DMS79 treated with DMSO at 0.1 percent for 48 hours (cell line): ENCODE measurements around the gene SMIM7.
"Not testable (repeated sequence)": the region's sequence is repeated elsewhere in the genome, so short reads cannot be mapped to it uniquely, and the experiment has no call there.

Experiments used
- DNase-seq: peaks from one replicate; lab custom pipeline; 2025; lab: John Stamatoyannopoulos, UW

SMIM7 gene

DNA sequence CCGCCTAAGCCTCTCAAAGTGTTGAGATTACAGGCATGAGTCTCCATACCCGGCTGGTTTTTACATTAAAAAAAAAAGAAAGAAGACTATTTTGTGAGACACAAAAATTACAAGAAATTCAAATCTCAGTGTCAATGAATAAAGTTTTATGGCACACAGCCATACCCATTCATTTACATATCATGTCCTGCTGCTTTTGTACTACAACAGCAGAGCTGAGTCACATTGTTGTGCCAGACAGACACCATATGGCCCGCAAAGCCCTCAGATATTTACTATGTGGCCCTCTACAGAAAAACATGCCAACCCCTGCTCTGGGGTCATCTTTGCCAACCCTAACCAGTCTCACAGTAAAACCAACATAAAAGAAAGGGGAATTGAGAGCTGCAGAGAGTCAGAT, 5.3 kb downstream of the SMIM7 start:
- no peak for DNase-seq

DNA sequence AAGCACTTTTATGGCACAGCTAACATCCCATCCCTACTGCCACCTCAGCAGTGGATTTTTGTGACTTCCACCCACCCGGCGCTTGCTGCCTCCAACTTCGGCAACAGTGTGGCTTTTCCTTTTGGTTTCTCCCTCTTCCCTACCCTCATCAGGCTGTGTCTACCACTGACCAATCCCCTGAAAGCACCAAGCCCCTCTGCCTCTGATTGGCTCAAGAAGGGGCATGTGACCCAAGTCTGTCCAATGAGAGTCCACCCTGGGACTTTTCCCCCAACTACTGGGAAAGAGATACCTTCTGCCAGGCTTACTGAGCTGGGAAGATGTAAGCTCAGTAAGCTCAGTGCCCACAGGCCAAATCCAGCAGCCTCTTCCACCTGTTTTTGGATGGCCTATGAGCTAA, 5.8 kb downstream of the SMIM7 start:
- no peak for DNase-seq

DNA sequence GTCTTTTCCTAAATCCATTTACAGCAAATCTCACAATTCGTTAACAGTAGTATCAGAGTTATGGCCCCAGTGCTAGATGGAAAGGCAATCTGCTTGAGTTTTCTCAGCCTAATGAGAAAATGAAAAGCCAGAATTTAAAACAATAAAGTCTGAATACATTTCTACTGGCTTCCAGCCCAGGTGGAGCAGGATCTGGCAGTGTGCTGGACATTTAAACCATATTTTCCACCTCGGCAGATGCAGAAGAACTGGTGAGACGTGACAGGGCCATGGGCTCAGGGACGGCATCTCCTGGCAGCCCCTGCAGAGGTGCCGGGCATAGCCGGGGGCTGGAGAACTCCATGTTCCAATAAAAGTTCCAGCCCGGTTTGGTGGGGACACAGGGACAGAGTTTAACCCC, 7.1 kb downstream of the SMIM7 start:
- no peak for DNase-seq

DNA sequence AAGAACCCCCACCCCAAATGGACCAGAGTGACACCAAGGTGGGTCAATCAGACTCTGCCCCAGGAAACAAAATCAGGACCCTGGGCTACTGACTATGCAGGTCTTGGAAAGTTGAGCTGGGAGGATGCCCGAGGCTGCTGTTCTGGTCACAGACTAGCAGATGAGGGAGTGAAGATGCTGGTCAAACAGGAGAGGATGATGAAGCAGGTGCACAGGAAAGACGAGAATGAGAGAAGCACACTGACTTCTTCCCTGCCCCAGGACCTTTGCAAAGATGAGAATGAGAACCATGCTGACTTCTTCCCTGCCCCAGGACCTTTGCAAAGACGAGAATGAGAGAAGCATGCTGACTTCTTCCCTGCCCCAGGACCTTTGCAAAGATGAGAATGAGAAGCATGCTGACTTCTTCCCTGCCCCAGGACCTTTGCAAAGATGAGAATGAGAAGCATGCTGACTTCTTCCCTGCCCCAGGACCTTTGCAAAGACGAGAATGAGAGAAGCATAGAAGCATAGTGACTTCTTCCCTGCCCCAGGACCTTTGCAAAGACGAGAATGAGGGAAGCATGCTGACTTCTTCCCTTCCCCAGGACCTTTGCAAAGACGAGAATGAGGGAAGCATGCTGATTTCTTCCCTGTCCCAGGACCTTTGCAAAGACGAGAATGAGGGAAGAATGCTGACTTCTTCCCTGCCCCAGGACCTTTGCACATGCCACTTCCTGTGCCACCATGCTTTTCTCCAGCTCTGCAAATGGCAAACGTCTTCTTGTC, 8.3 kb downstream of the SMIM7 start:
- not testable (repeated sequence) for DNase-seq

DNA sequence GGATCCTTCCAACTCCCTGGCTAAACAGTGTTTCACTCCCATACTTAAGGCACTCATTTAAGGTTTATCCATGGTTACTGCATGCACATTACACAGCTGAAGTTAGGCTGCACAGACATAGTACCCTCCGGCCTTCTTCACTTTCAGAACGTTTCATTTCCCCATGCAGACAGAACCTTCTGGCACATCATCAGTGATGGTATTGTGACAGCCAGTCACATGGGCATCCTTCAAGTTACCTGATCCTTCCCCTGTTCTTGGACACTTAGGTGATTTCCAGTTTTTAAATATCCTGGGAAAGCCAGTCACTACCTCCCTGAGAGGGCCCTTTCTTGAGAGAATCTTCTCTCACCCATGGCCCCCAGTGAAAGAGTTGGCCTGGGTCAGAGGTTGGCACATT, 9.1 kb downstream of the SMIM7 start:
- no peak for DNase-seq

DNA sequence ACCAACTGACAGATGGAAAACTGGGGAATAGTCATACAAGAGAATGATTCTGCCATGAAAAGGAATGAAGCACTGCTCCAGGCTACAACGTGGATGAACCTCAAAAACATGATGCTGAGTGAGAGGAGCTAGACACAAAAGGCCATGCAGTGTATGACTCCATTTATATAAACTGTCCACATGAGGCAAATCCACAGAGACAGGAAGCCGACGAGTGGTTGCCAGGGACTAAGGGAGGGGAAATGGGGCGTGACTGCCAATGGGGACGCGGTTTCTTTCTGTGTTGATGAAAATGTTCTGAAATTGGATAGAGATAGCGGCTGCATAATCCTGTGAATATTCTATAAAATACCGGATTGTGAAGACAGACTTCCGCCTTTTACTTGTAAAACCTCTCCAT, 10.2 kb downstream of the SMIM7 start:
- DNase-seq: peak; percentile 66

DNA sequence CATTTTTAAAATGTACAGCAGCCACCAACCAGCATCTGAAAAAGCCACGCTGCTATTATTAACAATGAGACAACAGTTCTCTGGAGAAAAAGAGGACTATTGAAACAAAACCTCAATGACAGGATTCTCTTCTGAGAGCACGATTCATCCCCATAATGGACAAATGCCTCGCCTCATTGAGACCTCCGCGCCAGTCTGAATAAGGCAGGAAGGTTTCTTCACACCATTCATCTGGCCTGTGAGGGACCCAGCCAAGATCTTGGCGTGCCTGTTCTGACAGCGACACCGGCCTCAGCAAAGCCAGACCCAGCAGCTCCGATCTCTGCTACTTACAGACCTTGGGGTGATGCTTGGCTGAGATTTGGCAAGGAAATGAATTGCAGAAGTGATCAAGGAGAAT, 14.8 kb downstream of the SMIM7 start:
- DNase-seq: no peak

DNA sequence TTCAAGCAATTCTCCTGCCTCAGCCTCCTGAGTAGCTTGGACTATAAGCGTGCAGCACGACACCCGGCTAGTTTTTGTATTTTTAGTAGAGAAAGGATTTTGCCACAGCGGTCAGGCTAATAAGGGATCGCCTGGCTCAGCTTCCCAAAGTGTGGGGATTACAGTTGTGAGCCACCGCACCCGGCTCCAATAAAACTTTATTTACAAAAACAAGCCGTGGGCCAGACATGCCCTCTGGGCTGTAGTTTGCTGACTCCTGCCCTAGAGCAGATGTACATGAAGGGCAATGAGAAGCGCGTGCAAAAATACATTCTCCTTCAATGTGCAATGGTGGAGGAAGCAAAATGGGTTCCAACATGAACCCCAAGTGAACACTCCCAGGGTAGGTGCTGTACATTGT, 18.2 kb downstream of the SMIM7 start:
- no peak for DNase-seq

DNA sequence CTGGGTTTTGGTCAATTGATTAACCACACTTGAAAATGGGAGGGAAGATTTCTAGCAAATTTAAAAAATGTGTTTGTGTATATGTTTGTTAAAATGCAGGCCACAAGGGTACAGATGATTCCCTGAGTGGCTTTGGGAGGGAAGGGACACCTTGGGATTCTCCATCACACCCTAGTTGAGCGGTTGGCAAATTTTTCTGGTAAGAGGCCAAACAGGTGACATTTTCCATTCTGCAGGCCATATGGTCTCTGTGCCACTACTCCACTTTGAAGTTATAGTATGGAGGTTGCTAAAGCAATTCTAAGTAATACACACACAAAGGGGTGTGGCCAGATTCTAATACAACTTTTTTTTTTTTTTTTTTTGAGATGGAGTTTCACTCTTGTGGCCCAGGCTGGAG, 19.0 kb downstream of the SMIM7 start:
- DNase-seq: no peak

DNA sequence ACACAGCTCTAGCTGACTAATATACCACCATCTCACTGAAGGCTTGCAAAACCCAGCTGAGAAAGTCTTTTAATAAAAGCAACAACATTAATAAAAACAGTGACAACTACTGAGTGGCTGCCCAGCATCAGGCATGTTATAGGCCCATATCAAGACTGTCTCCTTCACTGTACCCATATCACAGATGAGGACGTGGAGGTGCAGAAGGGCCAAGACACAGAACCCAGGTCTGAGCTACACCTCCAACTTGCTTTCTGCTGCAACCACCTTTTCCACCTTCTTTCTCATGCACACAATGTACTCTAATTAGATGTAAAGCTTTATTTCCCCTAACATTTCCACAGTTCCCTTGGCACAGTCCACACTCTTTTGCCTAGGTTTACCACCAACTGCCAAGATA, 21.3 kb downstream of the SMIM7 start:
- DNase-seq: no peak

DNA sequence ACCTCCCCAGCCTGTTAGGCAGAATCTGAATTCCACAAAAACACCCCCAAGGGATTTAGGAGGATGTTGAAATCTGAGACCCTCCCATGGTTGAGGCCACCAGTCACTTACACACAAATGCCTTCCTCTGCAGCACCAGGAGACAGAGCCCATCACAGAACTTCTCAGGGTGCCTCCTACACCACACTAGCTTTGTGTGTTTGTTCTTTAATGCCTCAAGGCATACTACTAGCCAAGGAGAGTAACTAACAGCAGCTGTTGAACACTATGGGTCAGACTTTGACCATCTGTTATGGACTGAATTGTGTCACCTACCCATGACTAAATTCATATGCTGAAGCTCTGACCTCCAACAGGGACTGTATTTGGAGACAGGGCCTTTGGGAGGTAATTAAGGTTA, 22.4 kb downstream of the SMIM7 start:
- DNase-seq: no peak

DNA sequence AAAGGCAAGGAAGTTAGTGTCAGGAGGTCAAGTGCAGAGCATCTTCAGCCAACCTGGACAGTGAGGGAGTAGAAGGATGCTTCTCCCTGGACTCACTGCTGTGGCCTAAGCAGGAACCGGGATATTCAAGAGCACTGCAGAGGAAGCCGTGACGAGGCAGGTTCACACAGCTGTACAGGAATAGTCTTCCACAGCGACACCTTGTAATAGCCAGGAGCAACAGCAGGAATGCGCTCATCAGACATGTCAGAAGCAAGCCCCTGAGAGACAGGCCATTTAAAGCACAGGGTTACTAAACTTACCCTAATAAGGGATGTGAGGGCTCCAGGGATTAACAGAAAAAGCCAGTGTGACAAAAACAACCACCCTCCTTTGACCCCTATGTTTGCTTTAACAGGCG, 28.5 kb downstream of the SMIM7 start:
- DNase-seq: no peak

DNA sequence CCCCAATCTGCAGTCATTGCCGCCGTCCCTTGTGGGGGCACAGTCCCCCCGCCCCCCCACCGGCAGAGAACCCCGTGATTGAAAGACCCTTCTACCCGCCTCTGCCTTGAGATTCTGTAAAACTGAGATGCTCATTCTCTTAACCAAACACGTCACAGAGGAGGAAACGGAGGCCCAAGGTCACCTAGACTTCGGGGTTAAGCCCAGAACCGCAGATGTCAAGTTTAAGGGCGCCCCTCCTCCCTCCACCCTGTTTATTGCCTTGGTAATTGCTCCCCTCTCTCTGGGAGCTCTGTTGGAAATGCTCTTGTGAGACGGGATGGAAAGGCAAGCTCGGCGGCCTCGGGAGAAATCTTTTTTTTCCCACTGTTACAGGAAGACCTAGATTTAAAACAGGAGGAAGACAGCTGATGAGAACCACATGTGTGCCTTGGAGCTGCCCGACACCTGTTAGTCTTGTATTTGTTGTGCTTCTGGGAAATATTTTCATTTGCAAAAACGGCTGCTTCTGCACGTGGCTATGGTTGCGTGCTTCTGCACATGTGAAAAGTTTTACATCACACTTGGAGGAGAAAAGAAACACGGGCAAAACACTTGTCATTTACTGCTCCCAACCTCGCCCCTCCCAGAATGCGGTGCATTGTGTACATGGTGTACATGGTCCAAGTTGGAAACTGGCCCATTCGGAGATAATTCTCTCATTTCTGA, 30.8 kb downstream of the SMIM7 start:
- no peak for DNase-seq

DNA sequence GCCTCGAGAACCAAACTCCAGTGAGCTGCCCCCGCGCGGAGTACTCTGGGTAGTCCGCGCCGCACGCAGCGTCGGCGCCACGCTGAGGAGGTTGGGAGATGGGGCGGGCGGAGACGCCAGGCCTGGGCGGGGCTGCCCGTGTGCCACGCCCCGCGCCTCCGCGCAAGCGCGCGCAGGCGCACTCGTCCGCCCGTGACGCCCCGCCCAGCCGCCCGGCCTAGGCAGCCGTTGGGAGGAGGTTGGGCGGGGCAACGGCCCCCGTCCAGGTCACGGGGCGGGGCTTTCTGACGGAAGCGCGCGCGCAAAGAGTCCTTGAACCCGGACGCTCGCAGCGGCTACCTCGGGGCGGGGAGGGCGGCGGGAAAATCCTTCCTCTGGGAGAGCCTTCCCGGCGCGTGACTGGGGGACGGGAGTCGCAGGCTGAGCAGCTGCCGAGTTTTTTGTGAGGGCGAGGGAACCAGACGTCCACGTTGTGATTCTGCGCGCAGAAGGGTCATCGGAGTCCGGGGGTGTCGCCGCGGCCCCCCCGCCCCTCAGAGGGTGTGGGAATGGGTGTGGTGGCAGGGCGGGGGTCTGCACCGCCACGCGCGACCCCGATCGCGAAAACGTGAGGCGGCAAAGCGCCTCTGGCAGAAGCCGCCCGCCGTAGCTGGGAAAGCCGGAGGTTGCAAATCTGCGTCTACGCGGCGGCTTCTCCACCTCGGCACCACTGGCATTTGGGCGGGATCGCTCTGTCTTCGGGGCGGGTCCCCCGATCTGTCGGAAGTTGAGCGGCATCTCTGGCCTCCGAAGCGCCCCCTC, 31.6 kb downstream of the SMIM7 start, which contains the start of gene MED26:
Gene MED26, minus strand, starts transcription at position 22 of the 801 bp plus-strand sequence. CDS start 261 bp downstream, outside the sequence.
- peak; percentile 88 for DNase-seq

DNA sequence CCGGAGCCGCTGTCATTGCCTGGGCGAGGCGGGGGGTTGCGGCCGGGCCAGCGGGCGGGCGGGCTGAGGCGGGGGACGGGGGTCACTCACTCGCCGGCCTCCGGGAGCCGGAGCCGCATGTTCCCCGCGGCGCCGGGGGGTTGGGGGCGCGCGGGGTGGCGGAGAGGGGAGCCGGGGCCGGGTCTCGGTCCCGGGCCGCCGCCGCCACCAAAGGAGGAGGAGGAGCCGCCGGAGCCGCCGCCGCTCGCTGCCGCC, 32.1 kb downstream of the SMIM7 start:
- DNase-seq: no peak

DNA sequence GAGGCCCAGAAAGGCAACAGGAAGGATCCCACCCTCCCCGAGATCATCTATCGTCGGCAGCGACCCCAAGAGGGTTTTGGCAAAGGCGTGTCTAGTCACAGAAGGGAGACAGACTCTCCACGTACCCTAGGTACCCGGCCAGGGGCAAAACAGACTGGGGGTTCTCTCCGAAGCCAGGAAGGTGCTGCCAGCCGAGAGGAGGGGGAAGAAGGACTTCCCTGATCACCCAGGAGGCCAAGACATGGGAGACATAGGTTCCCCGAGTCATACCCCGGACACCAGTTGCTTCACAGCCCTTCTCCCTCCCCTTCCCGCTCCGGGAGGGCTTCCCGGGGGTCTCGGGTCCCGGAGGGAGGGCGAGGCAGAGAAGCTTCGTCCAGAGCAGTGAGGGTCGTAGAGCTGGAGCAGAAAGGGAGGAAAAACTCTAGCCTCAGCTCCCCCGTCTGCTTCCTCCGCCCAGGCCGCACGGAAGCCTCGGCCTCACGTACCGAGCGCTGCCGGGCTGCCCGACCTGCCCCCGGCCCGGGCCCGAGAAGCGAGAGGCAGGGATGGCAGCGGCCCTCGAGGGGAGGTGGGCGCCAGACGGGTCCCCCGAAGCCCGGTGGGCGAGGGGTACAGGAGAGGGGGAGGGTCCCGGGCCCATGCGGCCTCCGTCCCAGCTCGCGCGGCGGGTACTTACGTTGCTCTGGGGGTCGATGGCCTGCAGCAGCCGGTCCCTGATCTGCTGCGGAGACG, 32.6 kb downstream of the SMIM7 start:
- no peak for DNase-seq

DNA sequence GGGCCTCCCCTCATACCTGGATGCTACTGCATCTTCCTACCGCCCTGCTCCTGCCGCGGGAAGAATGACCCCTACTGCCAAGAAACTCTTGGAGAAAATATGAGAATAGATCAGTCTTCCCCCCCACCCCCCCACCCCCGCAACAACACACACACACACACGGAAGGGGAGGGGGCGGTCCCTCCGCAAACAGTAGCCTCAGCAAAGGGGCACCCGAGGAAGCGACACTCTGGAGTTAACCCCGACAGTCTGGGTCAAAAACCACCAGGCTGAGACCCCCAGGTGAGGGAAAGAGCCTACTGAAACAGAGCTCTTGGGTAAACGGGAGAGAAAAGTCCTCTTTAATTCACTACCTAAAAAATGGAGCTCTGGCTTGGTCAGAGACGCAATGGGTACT, 33.1 kb downstream of the SMIM7 start:
- no peak for DNase-seq

DNA sequence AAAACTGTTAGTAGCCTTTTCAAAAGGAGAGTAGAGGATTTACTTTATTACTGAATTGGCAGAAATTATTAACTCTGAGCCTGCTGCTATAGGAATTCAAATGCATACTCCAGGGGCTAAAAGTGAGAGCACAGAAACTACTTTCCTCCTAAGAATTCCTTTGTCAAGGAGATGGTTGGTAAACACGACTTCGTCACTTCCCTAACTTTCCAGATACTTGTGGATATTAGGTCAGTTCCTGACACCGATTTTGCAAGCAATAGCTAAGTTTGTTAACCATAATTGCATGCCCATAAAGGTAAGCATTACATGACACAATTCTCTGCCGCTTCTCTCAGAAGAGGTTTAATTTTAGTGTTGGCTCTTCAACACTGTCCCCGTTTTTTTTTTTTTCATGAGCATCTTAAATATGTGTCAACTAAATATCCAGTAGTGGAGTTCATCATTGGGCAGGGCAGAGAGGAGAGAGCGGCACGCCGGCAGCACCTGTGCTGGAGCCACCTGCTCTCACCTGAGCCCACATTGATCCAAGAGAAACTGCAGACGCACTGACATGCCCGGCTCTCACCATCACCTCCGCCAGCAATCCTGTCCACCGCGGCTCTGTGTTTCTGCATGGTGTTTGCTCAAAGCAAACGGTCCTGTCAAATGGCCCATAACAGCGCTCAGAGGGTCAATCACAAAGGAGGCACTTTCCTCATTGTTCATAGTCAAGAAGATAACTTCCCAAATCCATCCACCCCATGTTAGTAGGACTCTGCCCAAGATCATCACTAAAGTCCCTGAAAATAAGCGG, 34.6 kb downstream of the SMIM7 start:
- DNase-seq: no peak

DNA sequence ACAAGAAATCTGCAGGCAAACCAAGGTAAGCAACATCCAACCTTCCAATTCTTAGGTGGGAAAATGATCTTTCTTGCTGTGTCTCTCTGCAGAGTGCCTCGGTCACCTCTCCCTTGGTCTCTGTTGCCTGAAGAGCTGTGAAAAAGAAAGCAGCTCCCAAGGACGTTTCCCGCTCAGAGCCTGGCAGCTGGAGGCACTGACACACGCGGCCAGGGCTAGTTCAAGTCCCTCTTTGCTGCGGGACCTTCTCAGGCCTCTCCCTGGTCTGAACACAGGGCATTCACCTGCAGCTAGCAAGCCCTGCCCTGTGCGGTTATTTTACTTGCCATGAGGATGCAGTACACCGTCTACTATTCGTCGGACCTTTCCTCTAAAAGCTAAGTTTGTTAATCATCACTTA, 35.7 kb downstream of the SMIM7 start:
- no peak for DNase-seq

DNA sequence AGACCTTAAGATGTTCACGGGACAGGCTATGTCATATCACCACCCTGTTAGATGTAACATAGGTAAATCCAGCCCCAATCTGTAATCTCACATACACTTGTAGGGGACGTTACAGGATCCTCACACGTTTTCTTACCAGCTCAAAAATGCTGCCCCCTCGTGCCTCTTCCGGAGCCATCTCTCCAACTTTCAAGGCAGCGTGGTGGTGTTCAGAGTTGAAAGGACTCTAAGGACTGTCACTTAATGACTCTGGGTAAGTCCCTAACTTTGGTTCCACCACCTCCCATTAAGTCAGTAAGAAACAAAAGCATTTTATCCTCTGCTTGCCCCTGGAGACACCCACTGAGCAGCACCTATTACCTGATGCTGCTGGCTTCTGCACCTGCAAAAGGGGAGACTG, 36.4 kb downstream of the SMIM7 start:
- DNase-seq: no peak

DNA sequence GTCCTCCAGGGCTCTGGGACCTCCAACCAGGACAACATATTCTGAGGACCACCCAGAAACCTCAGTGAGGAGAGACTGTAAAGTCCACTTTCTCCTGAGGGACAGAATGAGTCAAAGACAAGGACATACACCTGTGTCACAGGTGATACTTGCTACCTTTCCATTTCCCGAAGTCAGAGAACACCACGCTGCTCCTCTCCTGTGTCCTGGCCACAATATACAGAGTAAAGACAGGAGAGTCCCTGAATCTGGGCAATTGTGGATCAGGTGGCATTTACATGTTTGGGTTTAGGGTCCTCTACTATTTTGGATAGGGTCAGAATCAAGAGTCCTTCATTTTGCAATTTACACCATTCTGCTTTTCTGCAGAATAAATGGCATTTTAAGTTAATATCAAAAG, 36.9 kb downstream of the SMIM7 start:
- no peak for DNase-seq
